DMS53 treated with DMSO at 0.1 percent for 48 hours (cell line): ENCODE data around the gene RGS11.
"Not testable (repeated sequence)": the region's sequence is repeated elsewhere in the genome, so short reads cannot be mapped to it uniquely, and the experiment has no call there.

Experiments used
- DNase-seq: peaks from one replicate; lab custom pipeline; 2025; ENCODE audit not compliant: unreplicated experiment; lab: John Stamatoyannopoulos, UW

Gene RGS11

GRCh38 chr16:234468-235305 is 41.1 kb downstream of the RGS11 start, which contains the start of gene FAM234A:
Gene FAM234A (plus strand): TSS chr16:234821. CDS start chr16:254414, 19,593 bp downstream.
- DNase-seq: peak; percentile 79

GRCh38 chr16:230949-231348 is 44.8 kb downstream of the RGS11 start:
- DNase-seq: no peak

- DNase-seq: not testable (repeated sequence)
These were observed 45.4 kb downstream of the RGS11 start for GRCh38 chr16:230351-230750.

- no peak for DNase-seq
These were observed 45.9 kb downstream of the RGS11 start for GRCh38 chr16:229731-230281.

- peak; percentile 35 for DNase-seq
These were observed 46.7 kb downstream of the RGS11 start, which contains the start of gene LUC7L for GRCh38 chr16:228852-229730. Gene LUC7L (minus strand): TSS chr16:229449. CDS start chr16:229339, 110 bp downstream.

GRCh38 chr16:228151-228851 is 47.4 kb downstream of the RGS11 start:
- no peak for DNase-seq

GRCh38 chr16:220021-220420 is 55.7 kb downstream of the RGS11 start:
- DNase-seq: no peak
